GOT3 (cell line): ENCODE results near the gene SAP30.

Experiments used
- DNase-seq: peaks from one replicate; lab custom pipeline; 2025; ENCODE audit warnings: mixed read lengths; lab: John Stamatoyannopoulos, UW

SAP30 gene

GRCh38 chr4:173370477-173371291, at the start of gene SAP30:
SAP30 (plus strand) TSS chr4:173370954; CDS start chr4:173371183, 229 bp downstream.
- peak; percentile 78 for DNase-seq

- no peak for DNase-seq
These were observed 45.6 kb upstream of the SAP30 start for GRCh38 chr4:173325007-173325736.

- no peak for DNase-seq
These were observed 42.4 kb upstream of the SAP30 start for GRCh38 chr4:173328236-173328901.

GRCh38 chr4:173330590-173330989, 40.2 kb upstream of the SAP30 start:
- DNase-seq = no peak

- DNase-seq = no peak
These were observed 38.7 kb upstream of the SAP30 start for GRCh38 chr4:173332021-173332487.

GRCh38 chr4:173332963-173333657, 37.6 kb upstream of the SAP30 start:
- DNase-seq = no peak

GRCh38 chr4:173333658-173334084, 37.1 kb upstream of the SAP30 start:
- no peak for DNase-seq

- peak; percentile 90 for DNase-seq
These were observed 36.5 kb upstream of the SAP30 start, which contains the start of gene HMGB2 for GRCh38 chr4:173334085-173334890. HMGB2 (minus strand) TSS chr4:173334358; CDS start chr4:173333649, 709 bp downstream.

- DNase-seq = peak; percentile 14
These were observed 35.6 kb upstream of the SAP30 start for GRCh38 chr4:173334891-173335752.

GRCh38 chr4:173337463-173337862, 33.3 kb upstream of the SAP30 start:
- no peak for DNase-seq

GRCh38 chr4:173343832-173344397, 26.8 kb upstream of the SAP30 start:
- DNase-seq = no peak

- DNase-seq = no peak
These were observed 25.1 kb upstream of the SAP30 start for GRCh38 chr4:173345648-173346047.

GRCh38 chr4:173346074-173346473, 24.7 kb upstream of the SAP30 start:
- DNase-seq = no peak

- DNase-seq = no peak
These were observed 23.3 kb upstream of the SAP30 start for GRCh38 chr4:173347467-173347866.

- DNase-seq = no peak
These were observed 12.8 kb upstream of the SAP30 start for GRCh38 chr4:173357939-173358338.

GRCh38 chr4:173360587-173361221, 10.1 kb upstream of the SAP30 start:
- DNase-seq = no peak

- no peak for DNase-seq
These were observed 8.1 kb upstream of the SAP30 start for GRCh38 chr4:173362666-173363065.

GRCh38 chr4:173365359-173365996, 5.3 kb upstream of the SAP30 start:
- DNase-seq = no peak

GRCh38 chr4:173367285-173367684, 3.5 kb upstream of the SAP30 start:
- no peak for DNase-seq
